ENCODE data around the gene HAO1.

DNA sequence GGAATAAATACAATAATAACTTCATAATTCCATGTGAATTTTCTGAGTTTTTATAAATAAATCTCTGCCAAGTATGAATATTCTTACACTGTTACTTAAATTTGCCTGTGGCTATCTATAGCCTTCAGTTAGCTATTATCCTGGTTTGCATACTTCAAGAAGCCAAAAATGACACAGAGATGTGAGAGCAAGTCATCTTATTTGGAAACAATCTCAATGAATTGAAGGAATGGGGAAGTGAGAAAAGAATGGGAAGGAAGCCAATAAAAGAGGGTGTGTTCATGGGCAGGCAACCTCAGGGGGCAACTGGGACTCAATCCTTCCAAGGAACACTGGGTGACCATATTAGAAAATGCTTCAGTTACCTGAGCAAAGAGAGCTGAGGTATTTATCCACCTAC is 9.9 kb downstream of the HAO1 start:
- TF ChIP-seq EZH2phosphoT487 (IDR thresholded peaks at IDR 0.05; ENCODE audit: low read length) (no peak), CTCF (IDR thresholded peaks at IDR 0.05; ENCODE audit: low read length) (no peak), EZH2 (optimal IDR thresholded peaks at IDR 0.05; ENCODE audit: low read depth, low read length) (no peak)

Measured in MM.1S (cell line).